ENCODE data around the gene LRRC8E. TPM values are rescaled to one million over a fixed set of nuclear protein-coding genes. Genes with fewer than 3 reads are reported as not detected.
A peak's percentile ranks its signal among the peaks of the same experiment; 100 is the strongest.

LRRC8E gene
- total RNA-seq, 6 experiments from 2014 or later = 4.9 to 7.3 (median 6.1) TPM

DNA sequence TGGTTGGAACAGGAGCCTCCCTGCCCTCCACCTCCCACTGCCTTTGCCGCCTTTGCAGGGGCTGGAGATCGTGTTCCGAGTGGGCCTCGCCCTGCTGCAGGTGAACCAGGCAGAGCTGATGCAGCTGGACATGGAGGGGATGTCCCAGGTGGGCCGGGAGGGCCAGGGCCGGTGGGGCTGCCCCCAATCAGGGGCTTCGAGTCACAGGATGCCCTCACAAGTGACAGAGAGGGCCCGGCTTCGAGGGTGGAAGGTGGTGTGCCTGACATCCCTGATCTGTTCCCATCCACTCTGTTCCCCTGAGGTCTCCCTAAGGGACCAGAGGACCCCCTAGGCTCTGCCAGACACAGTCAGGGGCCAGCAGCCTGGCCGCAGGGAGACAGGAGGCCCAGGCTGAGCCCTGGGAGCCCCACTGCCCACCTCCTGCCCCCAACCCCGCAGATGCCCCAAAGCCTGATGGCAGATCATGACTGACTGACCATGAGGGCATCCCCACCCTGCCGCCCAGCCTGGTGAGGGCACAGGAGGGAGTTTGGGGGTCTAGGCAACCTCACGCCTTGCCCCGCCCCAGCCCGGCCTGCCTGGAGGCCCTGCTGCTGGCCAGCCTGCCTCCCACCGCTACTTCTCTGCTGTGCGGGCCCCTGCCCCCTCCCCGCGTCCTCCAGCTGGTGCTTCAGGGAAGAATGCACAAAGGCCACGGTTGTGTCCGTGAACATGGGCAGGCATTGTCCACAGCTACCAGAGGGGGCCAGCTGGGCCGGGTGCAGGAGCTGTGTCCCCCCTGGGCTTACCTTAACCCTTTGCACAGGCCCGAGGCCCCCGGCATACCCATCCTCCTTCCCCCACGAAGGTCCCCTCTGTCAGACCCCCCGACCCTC, 36.4 kb upstream of the LRRC8E start:
- Mint-ChIP-seq H3K9me3 (no peaks in the 10 kb centered on the region), H3K27me3 (ENCODE audit: insufficient read depth) (peaks cover 3% of the 10 kb centered on the region), H3K4me1 (ENCODE audit: low read depth) (peaks cover 6% of the 10 kb centered on the region; the same call in 1 of the 2 replicates), H3K36me3 (ENCODE audit: low read depth) (no peaks in the 10 kb centered on the region), H3K4me3 (no peak overlapping the region), H3K27ac (no peak overlapping the region)
- DNase-seq = no peak
- TF ChIP-seq, protein P1, sequence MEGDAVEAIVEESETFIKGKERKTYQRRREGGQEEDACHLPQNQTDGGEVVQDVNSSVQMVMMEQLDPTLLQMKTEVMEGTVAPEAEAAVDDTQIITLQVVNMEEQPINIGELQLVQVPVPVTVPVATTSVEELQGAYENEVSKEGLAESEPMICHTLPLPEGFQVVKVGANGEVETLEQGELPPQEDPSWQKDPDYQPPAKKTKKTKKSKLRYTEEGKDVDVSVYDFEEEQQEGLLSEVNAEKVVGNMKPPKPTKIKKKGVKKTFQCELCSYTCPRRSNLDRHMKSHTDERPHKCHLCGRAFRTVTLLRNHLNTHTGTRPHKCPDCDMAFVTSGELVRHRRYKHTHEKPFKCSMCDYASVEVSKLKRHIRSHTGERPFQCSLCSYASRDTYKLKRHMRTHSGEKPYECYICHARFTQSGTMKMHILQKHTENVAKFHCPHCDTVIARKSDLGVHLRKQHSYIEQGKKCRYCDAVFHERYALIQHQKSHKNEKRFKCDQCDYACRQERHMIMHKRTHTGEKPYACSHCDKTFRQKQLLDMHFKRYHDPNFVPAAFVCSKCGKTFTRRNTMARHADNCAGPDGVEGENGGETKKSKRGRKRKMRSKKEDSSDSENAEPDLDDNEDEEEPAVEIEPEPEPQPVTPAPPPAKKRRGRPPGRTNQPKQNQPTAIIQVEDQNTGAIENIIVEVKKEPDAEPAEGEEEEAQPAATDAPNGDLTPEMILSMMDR (IDR thresholded peaks at IDR 0.05) = no peak

DNA sequence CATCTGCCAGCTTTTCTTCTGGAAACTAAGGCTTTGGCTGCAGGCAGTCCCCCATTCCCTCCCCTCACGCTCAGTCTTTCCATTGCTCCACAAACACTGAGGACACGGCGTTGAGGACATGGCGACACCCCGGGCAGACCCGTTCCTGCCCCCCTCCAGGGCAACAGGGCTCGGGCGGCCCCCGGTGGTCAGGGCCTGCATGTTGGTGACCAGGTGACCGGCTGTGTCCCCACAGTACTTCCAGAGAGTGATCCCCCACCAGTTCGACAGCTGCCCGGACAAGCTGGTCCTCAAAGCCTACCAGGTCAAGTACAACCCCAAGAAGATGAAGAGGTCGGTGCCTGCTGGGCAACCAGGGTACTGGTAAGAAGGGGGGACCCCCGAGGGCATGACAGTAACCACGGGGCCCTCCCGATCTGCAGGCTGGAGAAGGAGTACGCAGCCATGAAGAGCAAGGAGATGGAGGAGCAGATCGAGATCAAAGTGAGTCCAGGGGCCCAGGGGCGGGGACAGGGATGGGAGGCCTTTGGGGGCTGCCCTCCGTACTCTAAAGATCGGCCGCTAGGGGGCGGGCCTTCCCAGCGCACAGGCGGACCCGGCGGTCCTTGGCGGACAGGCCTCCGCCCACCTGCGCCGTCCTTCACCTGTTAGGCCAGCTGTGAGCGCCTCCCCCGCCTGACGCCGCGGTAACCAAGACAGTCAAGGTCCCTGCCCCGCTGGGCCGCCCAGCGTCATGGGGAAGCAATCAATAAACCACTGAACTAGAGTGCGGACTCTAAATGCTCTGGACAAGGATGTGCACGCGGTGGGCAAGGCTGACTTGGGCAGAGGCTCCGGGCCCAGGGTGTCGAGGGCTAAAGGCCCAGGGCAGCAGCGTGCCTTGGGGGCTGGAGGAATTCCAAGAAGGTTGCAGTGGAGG, 35.2 kb upstream of the LRRC8E start:
- no peak overlapping the region for H3K4me3 Mint-ChIP-seq
- peaks cover 3% of the 10 kb centered on the region for H3K27me3 Mint-ChIP-seq (ENCODE audit: insufficient read depth)
- no peaks in the 10 kb centered on the region for H3K9me3 Mint-ChIP-seq
- TF ChIP-seq, protein P1 (IDR thresholded peaks at IDR 0.05) = peak; percentile 91
- no peak overlapping the region for H3K27ac Mint-ChIP-seq
- no peak for DNase-seq
- no peaks in the 10 kb centered on the region for H3K36me3 Mint-ChIP-seq (ENCODE audit: low read depth)
- peaks cover 6% of the 10 kb centered on the region; the same call in 1 of the 2 replicates for H3K4me1 Mint-ChIP-seq (ENCODE audit: low read depth)

DNA sequence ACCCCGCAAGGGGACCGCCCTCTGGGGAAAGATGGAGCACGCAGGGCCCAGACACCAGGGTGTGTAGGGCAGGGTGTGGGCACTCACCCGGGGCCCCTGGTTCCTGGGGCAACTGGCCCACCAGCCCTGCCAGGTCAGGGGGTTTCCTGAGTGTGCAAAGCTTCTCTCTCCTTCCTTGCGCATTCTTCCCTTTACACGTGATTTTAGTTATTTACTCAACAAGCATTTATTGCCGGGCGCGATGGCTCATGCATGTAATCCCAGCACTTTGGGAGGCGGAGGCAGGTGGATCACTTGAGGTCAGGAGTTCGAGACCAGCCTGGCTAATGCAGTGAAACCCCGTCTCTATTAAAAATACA, 34.6 kb upstream of the LRRC8E start:
- H3K4me1 Mint-ChIP-seq (ENCODE audit: low read depth) = peaks cover 6% of the 10 kb centered on the region; the same call in 1 of the 2 replicates
- no peaks in the 10 kb centered on the region for H3K36me3 Mint-ChIP-seq (ENCODE audit: low read depth)
- H3K4me3 Mint-ChIP-seq = no peak overlapping the region
- no peak for DNase-seq
- H3K27ac Mint-ChIP-seq = no peak overlapping the region
- peaks cover 5% of the 10 kb centered on the region for H3K27me3 Mint-ChIP-seq (ENCODE audit: insufficient read depth)
- TF ChIP-seq, protein P1 (IDR thresholded peaks at IDR 0.05) = no peak
- no peaks in the 10 kb centered on the region for H3K9me3 Mint-ChIP-seq

GRCh38 chr19:7855426-7856108, 32.7 kb upstream of the LRRC8E start:
- H3K4me3 Mint-ChIP-seq = no peak overlapping the region
- no peak overlapping the region for H3K27ac Mint-ChIP-seq

More at GRCh38 chr19:7855426-7856108, 32.7 kb upstream of the LRRC8E start:
- Mint-ChIP-seq H3K27me3 (ENCODE audit: insufficient read depth) (peaks cover 5% of the 10 kb centered on the region), H3K9me3 (no peaks in the 10 kb centered on the region), H3K4me1 (ENCODE audit: low read depth) (peaks cover 6% of the 10 kb centered on the region; the same call in 1 of the 2 replicates), H3K36me3 (ENCODE audit: low read depth) (no peaks in the 10 kb centered on the region)
- no peak for DNase-seq
- TF ChIP-seq, protein P1 (IDR thresholded peaks at IDR 0.05) = no peak

Data from HFFc6 (cell line).